ENCODE results near the gene ASGR2.

DNA sequence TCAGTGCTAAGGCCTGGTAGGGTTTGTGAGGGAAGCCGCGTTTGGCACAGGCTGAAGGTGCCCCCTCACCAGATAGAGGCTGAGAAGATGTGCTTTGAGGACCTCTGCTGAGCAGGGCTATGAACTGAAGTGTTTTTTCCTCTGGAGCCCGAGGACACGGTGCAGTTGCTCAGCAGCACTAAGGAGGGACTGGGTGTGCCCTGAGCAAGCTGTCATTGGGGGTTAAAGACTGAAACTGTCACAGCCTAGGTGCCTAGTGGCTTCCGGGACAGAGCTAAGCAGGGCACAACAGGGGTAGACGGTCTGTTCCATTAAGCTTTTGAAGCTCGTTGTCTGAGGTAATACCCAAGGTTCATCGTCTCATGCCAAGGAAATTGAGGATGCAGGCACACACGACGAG is 24.8 kb upstream of the ASGR2 start:
- TF ChIP-seq, protein P1, sequence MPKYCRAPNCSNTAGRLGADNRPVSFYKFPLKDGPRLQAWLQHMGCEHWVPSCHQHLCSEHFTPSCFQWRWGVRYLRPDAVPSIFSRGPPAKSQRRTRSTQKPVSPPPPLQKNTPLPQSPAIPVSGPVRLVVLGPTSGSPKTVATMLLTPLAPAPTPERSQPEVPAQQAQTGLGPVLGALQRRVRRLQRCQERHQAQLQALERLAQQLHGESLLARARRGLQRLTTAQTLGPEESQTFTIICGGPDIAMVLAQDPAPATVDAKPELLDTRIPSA (CRISPR knock-in tag; IDR thresholded peaks at IDR 0.05; ENCODE audit: borderline replicate concordance), result no peak
- TF ChIP-seq EZH2 (conservative IDR thresholded peaks at IDR 0.05; ENCODE audit: low read depth, low read length) (no peak), POLR2A (IDR thresholded peaks at IDR 0.05; ENCODE audit: insufficient read depth in 1 of 2, low read depth in 2 of 2, low read length in 2 of 2) (no peak), HES4 (CRISPR knock-in tag; IDR thresholded peaks at IDR 0.05; ENCODE audit: borderline replicate concordance) (no peak), ERF (CRISPR knock-in tag; IDR thresholded peaks at IDR 0.05) (no peak), IKZF4 (CRISPR knock-in tag; IDR thresholded peaks at IDR 0.05; ENCODE audit: borderline replicate concordance, low read depth, not compliant biosample characterization) (no peak)
- TF ChIP-seq, protein P2, sequence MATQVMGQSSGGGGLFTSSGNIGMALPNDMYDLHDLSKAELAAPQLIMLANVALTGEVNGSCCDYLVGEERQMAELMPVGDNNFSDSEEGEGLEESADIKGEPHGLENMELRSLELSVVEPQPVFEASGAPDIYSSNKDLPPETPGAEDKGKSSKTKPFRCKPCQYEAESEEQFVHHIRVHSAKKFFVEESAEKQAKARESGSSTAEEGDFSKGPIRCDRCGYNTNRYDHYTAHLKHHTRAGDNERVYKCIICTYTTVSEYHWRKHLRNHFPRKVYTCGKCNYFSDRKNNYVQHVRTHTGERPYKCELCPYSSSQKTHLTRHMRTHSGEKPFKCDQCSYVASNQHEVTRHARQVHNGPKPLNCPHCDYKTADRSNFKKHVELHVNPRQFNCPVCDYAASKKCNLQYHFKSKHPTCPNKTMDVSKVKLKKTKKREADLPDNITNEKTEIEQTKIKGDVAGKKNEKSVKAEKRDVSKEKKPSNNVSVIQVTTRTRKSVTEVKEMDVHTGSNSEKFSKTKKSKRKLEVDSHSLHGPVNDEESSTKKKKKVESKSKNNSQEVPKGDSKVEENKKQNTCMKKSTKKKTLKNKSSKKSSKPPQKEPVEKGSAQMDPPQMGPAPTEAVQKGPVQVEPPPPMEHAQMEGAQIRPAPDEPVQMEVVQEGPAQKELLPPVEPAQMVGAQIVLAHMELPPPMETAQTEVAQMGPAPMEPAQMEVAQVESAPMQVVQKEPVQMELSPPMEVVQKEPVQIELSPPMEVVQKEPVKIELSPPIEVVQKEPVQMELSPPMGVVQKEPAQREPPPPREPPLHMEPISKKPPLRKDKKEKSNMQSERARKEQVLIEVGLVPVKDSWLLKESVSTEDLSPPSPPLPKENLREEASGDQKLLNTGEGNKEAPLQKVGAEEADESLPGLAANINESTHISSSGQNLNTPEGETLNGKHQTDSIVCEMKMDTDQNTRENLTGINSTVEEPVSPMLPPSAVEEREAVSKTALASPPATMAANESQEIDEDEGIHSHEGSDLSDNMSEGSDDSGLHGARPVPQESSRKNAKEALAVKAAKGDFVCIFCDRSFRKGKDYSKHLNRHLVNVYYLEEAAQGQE (IDR thresholded peaks at IDR 0.05; ENCODE audit: borderline replicate concordance in 1 of 2, low read depth in 1 of 2, low read length in 2 of 2), result no peak
- TF ChIP-seq, protein P3, sequence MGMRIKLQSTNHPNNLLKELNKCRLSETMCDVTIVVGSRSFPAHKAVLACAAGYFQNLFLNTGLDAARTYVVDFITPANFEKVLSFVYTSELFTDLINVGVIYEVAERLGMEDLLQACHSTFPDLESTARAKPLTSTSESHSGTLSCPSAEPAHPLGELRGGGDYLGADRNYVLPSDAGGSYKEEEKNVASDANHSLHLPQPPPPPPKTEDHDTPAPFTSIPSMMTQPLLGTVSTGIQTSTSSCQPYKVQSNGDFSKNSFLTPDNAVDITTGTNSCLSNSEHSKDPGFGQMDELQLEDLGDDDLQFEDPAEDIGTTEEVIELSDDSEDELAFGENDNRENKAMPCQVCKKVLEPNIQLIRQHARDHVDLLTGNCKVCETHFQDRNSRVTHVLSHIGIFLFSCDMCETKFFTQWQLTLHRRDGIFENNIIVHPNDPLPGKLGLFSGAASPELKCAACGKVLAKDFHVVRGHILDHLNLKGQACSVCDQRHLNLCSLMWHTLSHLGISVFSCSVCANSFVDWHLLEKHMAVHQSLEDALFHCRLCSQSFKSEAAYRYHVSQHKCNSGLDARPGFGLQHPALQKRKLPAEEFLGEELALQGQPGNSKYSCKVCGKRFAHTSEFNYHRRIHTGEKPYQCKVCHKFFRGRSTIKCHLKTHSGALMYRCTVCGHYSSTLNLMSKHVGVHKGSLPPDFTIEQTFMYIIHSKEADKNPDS (CRISPR knock-in tag; IDR thresholded peaks at IDR 0.05), result no peak
- TF ChIP-seq, protein P4, sequence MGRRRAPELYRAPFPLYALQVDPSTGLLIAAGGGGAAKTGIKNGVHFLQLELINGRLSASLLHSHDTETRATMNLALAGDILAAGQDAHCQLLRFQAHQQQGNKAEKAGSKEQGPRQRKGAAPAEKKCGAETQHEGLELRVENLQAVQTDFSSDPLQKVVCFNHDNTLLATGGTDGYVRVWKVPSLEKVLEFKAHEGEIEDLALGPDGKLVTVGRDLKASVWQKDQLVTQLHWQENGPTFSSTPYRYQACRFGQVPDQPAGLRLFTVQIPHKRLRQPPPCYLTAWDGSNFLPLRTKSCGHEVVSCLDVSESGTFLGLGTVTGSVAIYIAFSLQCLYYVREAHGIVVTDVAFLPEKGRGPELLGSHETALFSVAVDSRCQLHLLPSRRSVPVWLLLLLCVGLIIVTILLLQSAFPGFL (CRISPR knock-in tag; IDR thresholded peaks at IDR 0.05), result no peak
